Liver (tissue), 9 donors: Measurements from ENCODE around the gene VOPP1. TPM values are rescaled to one million over a fixed set of nuclear protein-coding genes. Genes with fewer than 3 reads are reported as not detected.

ENCODE experiments used
- DNase-seq: peaks from one replicate; pipeline ENCODE4 v3.0.0-alpha.2; 2017; ENCODE audit warnings: low spot score
- H3K27ac ChIP-seq, 2 donors: one replicate each; pipeline ENCODE4 v1.7.0; 2013; ENCODE audit warnings: inconsistent platforms in 2 of 2, low read length in 2 of 2, control low read depth in 1 of 2, low read depth in 1 of 2, mild to moderate bottlenecking in 1 of 2
- H3K27me3 ChIP-seq, 4 donors: one replicate each; pipeline versions ENCODE4 v1.6.1 to v1.7.0; 2013; ENCODE audit warnings: low read length in 3 of 4, inconsistent platforms in 1 of 4, mild to moderate bottlenecking in 1 of 4, moderate library complexity in 1 of 4; ENCODE audit not compliant: control insufficient read depth in 4 of 4, insufficient read depth in 4 of 4
- H3K36me3 ChIP-seq, 4 donors: one replicate each; pipeline versions ENCODE4 v1.6.1 to v1.7.0; 2013; ENCODE audit warnings: low read length in 3 of 4, mild to moderate bottlenecking in 3 of 4, low read depth in 1 of 4, moderate library complexity in 1 of 4; ENCODE audit not compliant: control insufficient read depth in 4 of 4, insufficient read depth in 3 of 4
- H3K4me1 ChIP-seq, 4 donors: one replicate each; pipeline versions ENCODE4 v1.6.1 to v1.7.0; 2013; ENCODE audit warnings: low read length in 3 of 4, mild to moderate bottlenecking in 3 of 4, moderate library complexity in 1 of 4; ENCODE audit not compliant: control insufficient read depth in 4 of 4, insufficient read depth in 4 of 4
- H3K4me3 ChIP-seq, 3 donors: one replicate each; pipeline versions ENCODE4 v1.6.1 to v1.7.0; 2013; ENCODE audit warnings: low read length in 3 of 3, control low read depth in 1 of 3, low read depth in 1 of 3, mild to moderate bottlenecking in 1 of 3
- H3K9ac ChIP-seq, 2 donors: one replicate each; pipeline ENCODE4 v1.7.0; 2013; ENCODE audit warnings: low read length in 2 of 2, mild to moderate bottlenecking in 2 of 2, moderate library complexity in 2 of 2, control low read depth in 1 of 2, low read depth in 1 of 2
- H3K9me3 ChIP-seq, 4 donors: one replicate each; pipeline versions ENCODE4 v1.6.1 to v1.7.0; 2013; ENCODE audit warnings: low read length in 3 of 4; ENCODE audit not compliant: control insufficient read depth in 4 of 4
- ATF3 ChIP-seq: IDR thresholded peaks from 2 replicates; pipeline ENCODE4 v1.6.1; 2016; ENCODE audit warnings: antibody characterized with exemption
- CTCF ChIP-seq: fragments of 150-350 bp; IDR thresholded peaks from 2 replicates; pipeline ENCODE4 v1.5.1; 2017; ENCODE audit warnings: improper control_type of control experiment, low read depth, low read length; ENCODE audit not compliant: missing input control
- EGR1 ChIP-seq, 2 donors: IDR thresholded peaks; 2 replicates each; pipeline ENCODE4 v1.6.1; 2016 to 2018; ENCODE audit warnings: antibody characterized with exemption in 2 of 2, low read depth in 2 of 2
- FOXA1 ChIP-seq: IDR thresholded peaks from 2 replicates; pipeline ENCODE4 v1.6.1; 2016; ENCODE audit warnings: antibody characterized with exemption
- FOXA2 ChIP-seq: IDR thresholded peaks from 2 replicates; pipeline ENCODE4 v1.6.1; 2016; ENCODE audit warnings: antibody characterized with exemption
- GABPA ChIP-seq, 2 donors: IDR thresholded peaks in 1 of 2; conservative IDR thresholded peaks in 1 of 2; 2 replicates each; pipeline ENCODE4 v1.6.1; 2016; ENCODE audit warnings: antibody characterized with exemption in 2 of 2, mild to moderate bottlenecking in 1 of 2, moderate library complexity in 1 of 2
- HNF4A ChIP-seq, 2 donors: conservative IDR thresholded peaks; 2 replicates each; pipeline ENCODE4 v1.6.1; 2016; ENCODE audit warnings: antibody characterized with exemption in 2 of 2, mild to moderate bottlenecking in 2 of 2
- HNF4G ChIP-seq: IDR thresholded peaks from 2 replicates; pipeline ENCODE4 v1.6.1; 2016; ENCODE audit warnings: antibody characterized with exemption
- JUND ChIP-seq, 2 donors: IDR thresholded peaks; 2 replicates each; pipeline ENCODE4 v1.6.1; 2016; ENCODE audit warnings: antibody characterized with exemption in 2 of 2
- MAX ChIP-seq: IDR thresholded peaks from 2 replicates; pipeline ENCODE4 v1.6.1; 2016; ENCODE audit warnings: antibody characterized with exemption
- NR2F2 ChIP-seq: IDR thresholded peaks from 2 replicates; pipeline ENCODE4 v1.6.1; 2016; ENCODE audit warnings: antibody characterized with exemption
- RAD21 ChIP-seq, 2 donors: IDR thresholded peaks; 2 replicates each; pipeline ENCODE4 v1.6.1; 2016; ENCODE audit warnings: antibody characterized with exemption in 2 of 2, mild to moderate bottlenecking in 2 of 2
- REST ChIP-seq: IDR thresholded peaks from 2 replicates; pipeline ENCODE4 v1.6.1; 2016; ENCODE audit warnings: antibody characterized with exemption, mild to moderate bottlenecking
- RXRA ChIP-seq, 2 donors: IDR thresholded peaks; 2 replicates each; pipeline ENCODE4 v1.6.1; 2017 to 2018; ENCODE audit warnings: antibody characterized with exemption in 2 of 2, mild to moderate bottlenecking in 1 of 2
- SP1 ChIP-seq: IDR thresholded peaks from 2 replicates; pipeline ENCODE4 v1.6.1; 2018; ENCODE audit warnings: antibody characterized with exemption, mild to moderate bottlenecking
- TAF1 ChIP-seq: conservative IDR thresholded peaks from 2 replicates; pipeline ENCODE4 v1.6.1; 2016; ENCODE audit warnings: antibody characterized with exemption, mild to moderate bottlenecking
- YY1 ChIP-seq: IDR thresholded peaks from 2 replicates; pipeline ENCODE4 v1.6.1; 2016; ENCODE audit warnings: antibody characterized with exemption, mild to moderate bottlenecking
- ZBTB33 ChIP-seq: IDR thresholded peaks from 2 replicates; pipeline ENCODE4 v1.6.1; 2016; ENCODE audit warnings: antibody characterized with exemption
- WGBS: extraction: QIAGEN DNeasy Blood & Tissue Kit; methylation state at CpG from one replicate; pipeline ENCODE4 v1.1.7; 2013; 5-methylcytosine and 5-hydroxymethylcytosine counted together
- polyA plus RNA-seq, 2 donors: library from polyadenylated mRNA; stranded (reverse) in 1 of 2; unstranded in 1 of 2; fragments of 200-250 nt in 1 of 2; fragments of >200 nt in 1 of 2; fragmentation: Nextera tagmentation in 1 of 2; extraction: Ambion mirVana in 1 of 2; gene quantifications; one replicate each; pipeline versions ENCODE4 v1.2.1 to v1.2.3, GENCODE V29; 2013 to 2015
- total RNA-seq, 2 donors: library from RNA; depleted of rRNA; stranded (reverse); fragments of >200 nt; gene quantifications; one replicate each; pipeline ENCODE4 v1.2.3, GENCODE V29; 2014
- donor health status: healthy.
- donor health status: healthy.
- donor health status: healthy.
- donor health status: healthy.
- donor health status: healthy.

VOPP1 gene
- total and polyA plus RNA-seq, 4 donors, result 11.5 to 23.8 (median 21.7) TPM

- H3K27me3 ChIP-seq, result no peaks in the 10 kb centered on the region
- H3K4me3 ChIP-seq, result no peak overlapping the region
- TF ChIP-seq FOXA2 (no peak), GABPA (IDR thresholded peaks at IDR 0.05 in 1 of 2, conservative IDR thresholded peaks at IDR 0.05 in 1 of 2) (no peak), ZBTB33 (no peak), HNF4A (conservative IDR thresholded peaks at IDR 0.05) (no peak), FOXA1 (no peak), ATF3 (no peak), NR2F2 (no peak), REST (no peak), SP1 (no peak), TAF1 (no peak), HNF4G (no peak), RAD21 (IDR thresholded peaks at IDR 0.05) (no peak), CTCF (no peak), MAX (no peak), EGR1 (IDR thresholded peaks at IDR 0.05; ENCODE audit: low read depth in 2 of 2) (no peak), JUND (IDR thresholded peaks at IDR 0.05) (no peak), RXRA (IDR thresholded peaks at IDR 0.05) (no peak), YY1 (no peak)
- peaks cover 0 to 19% (median 7%) of the 10 kb centered on the region in 4 donors for H3K36me3 ChIP-seq
- no peak overlapping the region for H3K27ac ChIP-seq
- H3K9me3 ChIP-seq, result no peaks in the 10 kb centered on the region
- no peaks in the 10 kb centered on the region for H3K4me1 ChIP-seq
- DNase-seq, result no peak
- 89% methylated on average over 12 of the region's 12 CpGs for WGBS
- no peak overlapping the region for H3K9ac ChIP-seq
Observed at GRCh38 chr7:55426676-55427075, 145.6 kb downstream of the VOPP1 start.
